H1 (cell line): ENCODE results near the gene SREK1IP1. TPM values are rescaled to one million over a fixed set of nuclear protein-coding genes. Genes with fewer than 3 reads are reported as not detected.

Source experiments
- CTCF ChIA-PET: fragments of 300-600 bp; sonication (Branson Sonifier 250); formaldehyde crosslinking; loops from one replicate; lab custom pipeline; 2021; ENCODE audit not compliant: partially characterized antibody; lab: Charles Lee
- POLR2A ChIA-PET: fragments of 300-600 bp; sonication (Branson Sonifier 250); formaldehyde crosslinking; loops from one replicate; lab custom pipeline; 2021; ENCODE audit warnings: inconsistent platforms; ENCODE audit not compliant: partially characterized antibody; lab: Charles Lee
- DNase-seq, 2 experiments: peaks; one replicate each; pipeline versions ENCODE4 v3.0.0 to v3.0.0-alpha.2; 2010 to 2022; ENCODE audit warnings: low spot score in 2 of 2, low read depth in 1 of 2, mixed read lengths in 1 of 2
- FAIRE-seq: peaks from 2 replicates; lab custom pipeline; 2011; peaks lifted over from hg19 to GRCh38; lab: Jason Lieb, UNC
- H2AFZ ChIP-seq: 2 replicates; pipeline ENCODE4 v1.8.1; 2012; ENCODE audit warnings: low read length, inconsistent platforms
- H2AK5ac ChIP-seq: 2 replicates; pipeline ENCODE4 v1.6.1; 2013; ENCODE audit warnings: low read depth, low read length
- H2BK120ac ChIP-seq: replicated peaks from 2 replicates; pipeline ENCODE3; 2013; ENCODE audit warnings: low read depth, low read length, inconsistent platforms
- H2BK12ac ChIP-seq: 2 replicates; pipeline ENCODE4 v1.6.1; 2013; ENCODE audit warnings: low read depth, low read length
- H2BK15ac ChIP-seq: 2 replicates; pipeline ENCODE4 v1.6.1; 2013; ENCODE audit warnings: low read length
- H2BK20ac ChIP-seq: 2 replicates; pipeline ENCODE4 v1.6.1; 2013; ENCODE audit warnings: low read length
- H2BK5ac ChIP-seq: 2 replicates; pipeline ENCODE4 v1.6.1; 2013; ENCODE audit warnings: low read depth, low read length
- H3K14ac ChIP-seq: 2 replicates; pipeline ENCODE4 v1.6.1; 2013; ENCODE audit warnings: inconsistent platforms; ENCODE audit not compliant: insufficient read length
- H3K18ac ChIP-seq: 2 replicates; pipeline ENCODE4 v1.6.1; 2013; ENCODE audit warnings: low read length; ENCODE audit errors: extremely low read depth
- H3K23ac ChIP-seq: 2 replicates; pipeline ENCODE4 v1.6.1; 2013; ENCODE audit warnings: inconsistent platforms; ENCODE audit not compliant: insufficient read length
- H3K23me2 ChIP-seq: 2 replicates; pipeline ENCODE4 v1.6.1; 2013; ENCODE audit warnings: low read depth, low read length
- H3K27ac ChIP-seq: 2 replicates; pipeline ENCODE4 v1.6.1; 2011; ENCODE audit warnings: low read depth, low read length, inconsistent platforms
- H3K27me3 ChIP-seq, 4 experiments: replicated peaks in 1 of 4; 1 replicate in 1 of 4; 2 replicates in 3 of 4; pipeline versions ENCODE4 v1.6.1 to v1.8.1; 2011 to 2013; ENCODE audit warnings: low read length in 3 of 4, mild to moderate bottlenecking in 3 of 4, inconsistent platforms in 2 of 4, mixed read lengths in 2 of 4, moderate library complexity in 1 of 4; ENCODE audit not compliant: control insufficient read depth in 3 of 4, insufficient read depth in 3 of 4; ENCODE audit errors: extremely low read depth in 1 of 4
- H3K36me3 ChIP-seq, 4 experiments: 2 replicates each; pipeline versions ENCODE4 v1.6.1 to v1.8.1; 2011 to 2013; ENCODE audit warnings: mild to moderate bottlenecking in 4 of 4, low read length in 3 of 4, moderate library complexity in 2 of 4, control low read depth in 1 of 4, inconsistent platforms in 1 of 4; ENCODE audit not compliant: insufficient read depth in 4 of 4, control insufficient read depth in 2 of 4
- H3K4ac ChIP-seq: replicated peaks from 2 replicates; pipeline ENCODE3; 2013; ENCODE audit warnings: low read length, low read depth, mixed read lengths, inconsistent platforms; ENCODE audit not compliant: insufficient read length
- H3K4me1 ChIP-seq, 4 experiments: replicated peaks in 1 of 4; 1 replicate in 1 of 4; 2 replicates in 3 of 4; pipeline versions ENCODE4 v1.6.1 to v1.8.1; 2011 to 2013; ENCODE audit warnings: low read length in 3 of 4, inconsistent platforms in 2 of 4, mixed read lengths in 1 of 4; ENCODE audit not compliant: insufficient read depth in 4 of 4, control insufficient read depth in 3 of 4
- H3K4me2 ChIP-seq, 2 experiments: 2 replicates each; pipeline versions ENCODE4 v1.6.1 to v1.8.1; 2011 to 2013; ENCODE audit warnings: low read depth in 2 of 2, low read length in 2 of 2, control low read depth in 1 of 2, inconsistent platforms in 1 of 2, mild to moderate bottlenecking in 1 of 2; ENCODE audit not compliant: insufficient read depth in 1 of 2
- H3K4me3 ChIP-seq, 4 experiments: fragments of 200-600, 300-600 bp in 1 of 4; sonication (generic), shearing (Covaris generic), sonication (Bioruptor Twin) in 1 of 4; 2 replicates each; pipeline versions ENCODE4 v1.5.1 to v1.8.1; 2011 to 2016; ENCODE audit warnings: low read length in 4 of 4, low read depth in 3 of 4, control low read depth in 2 of 4, inconsistent platforms in 2 of 4, mild to moderate bottlenecking in 2 of 4, mixed read lengths in 1 of 4, moderate library complexity in 1 of 4; ENCODE audit not compliant: insufficient read depth in 2 of 4; ENCODE audit errors: extremely low read depth in 1 of 4
- H3K56ac ChIP-seq: replicated peaks from 2 replicates; pipeline ENCODE3; 2013; ENCODE audit warnings: low read depth, mild to moderate bottlenecking, mixed read lengths, low read length, inconsistent platforms; ENCODE audit not compliant: insufficient read length
- H3K79me1 ChIP-seq: 2 replicates; pipeline ENCODE4 v1.6.1; 2013; ENCODE audit warnings: low read depth, low read length, control low read depth
- H3K79me2 ChIP-seq, 2 experiments: 2 replicates each; pipeline versions ENCODE4 v1.6.1 to v1.8.1; 2012 to 2013; ENCODE audit warnings: low read length in 2 of 2, mild to moderate bottlenecking in 2 of 2, inconsistent platforms in 1 of 2; ENCODE audit not compliant: insufficient read depth in 2 of 2, control insufficient read depth in 1 of 2
- H3K9ac ChIP-seq, 4 experiments: replicated peaks in 1 of 4; 1 replicate in 1 of 4; 2 replicates in 3 of 4; pipeline versions ENCODE4 v1.6.1 to v1.8.1; 2011 to 2013; ENCODE audit warnings: low read depth in 3 of 4, low read length in 3 of 4, control low read depth in 2 of 4, mild to moderate bottlenecking in 2 of 4, moderate library complexity in 2 of 4, inconsistent platforms in 1 of 4; ENCODE audit errors: extremely low read depth in 1 of 4
- H3K9me3 ChIP-seq, 2 experiments: 2 replicates each; pipeline versions ENCODE4 v1.6.1 to v1.8.1; 2012 to 2013; ENCODE audit warnings: mild to moderate bottlenecking in 2 of 2, moderate library complexity in 2 of 2, control low read depth in 1 of 2, inconsistent platforms in 1 of 2, low read depth in 1 of 2, low read length in 1 of 2, mixed read lengths in 1 of 2; ENCODE audit not compliant: insufficient read depth in 2 of 2
- H4K20me1 ChIP-seq, 2 experiments: replicated peaks in 1 of 2; 2 replicates each; pipeline versions ENCODE3 to v1.8.1; 2011 to 2013; ENCODE audit warnings: inconsistent platforms in 2 of 2, low read length in 2 of 2, mild to moderate bottlenecking in 1 of 2; ENCODE audit not compliant: insufficient read depth in 2 of 2, control insufficient read depth in 1 of 2
- H4K5ac ChIP-seq: 2 replicates; pipeline ENCODE4 v1.6.1; 2013; ENCODE audit warnings: low read length, low read depth, mixed read lengths, inconsistent platforms; ENCODE audit not compliant: insufficient read length
- H4K8ac ChIP-seq: 2 replicates; pipeline ENCODE4 v1.8.0; 2013; ENCODE audit warnings: mild to moderate bottlenecking, moderate library complexity, low read length, inconsistent platforms; ENCODE audit not compliant: insufficient read depth; ENCODE audit errors: extremely low read depth
- H4K91ac ChIP-seq: replicated peaks from 2 replicates; pipeline ENCODE3; 2013; ENCODE audit warnings: low read length, mixed read lengths, inconsistent platforms; ENCODE audit not compliant: insufficient read length
- JUND ChIP-seq: IDR thresholded peaks from 2 replicates; pipeline ENCODE4 v1.6.1; 2011; ENCODE audit warnings: mild to moderate bottlenecking, improper control_type of control experiment, low read length
- KDM4A ChIP-seq: IDR thresholded peaks from one replicate; pipeline ENCODE4 v1.7.1; 2012; ENCODE audit warnings: low read depth, mild to moderate bottlenecking, moderate library complexity, low read length, inconsistent platforms; ENCODE audit not compliant: severe bottlenecking
- MAX ChIP-seq: IDR thresholded peaks from 2 replicates; pipeline ENCODE4 v1.6.1; 2012; ENCODE audit warnings: inconsistent platforms
- RFX5 ChIP-seq: IDR thresholded peaks from 2 replicates; pipeline ENCODE4 v1.6.1; 2011; ENCODE audit warnings: low read depth, low read length, improper control_type of control experiment, borderline replicate concordance
- SIRT6 ChIP-seq: IDR thresholded peaks from one replicate; pipeline ENCODE4 v1.7.1; 2012; ENCODE audit warnings: low read length, inconsistent platforms
- SUZ12 ChIP-seq: fragments of 200-600 bp; sonication (generic); IDR thresholded peaks from 2 replicates; pipeline ENCODE4 v1.6.1; 2012; ENCODE audit warnings: mild to moderate bottlenecking, inconsistent platforms, low read length, moderate library complexity, mixed read lengths
- USF2 ChIP-seq: IDR thresholded peaks from 2 replicates; pipeline ENCODE4 v1.6.1; 2011; ENCODE audit warnings: low read length, improper control_type of control experiment
- ZNF274 ChIP-seq: IDR thresholded peaks from 2 replicates; pipeline ENCODE4 v1.7.0; 2012; ENCODE audit warnings: low read length, borderline replicate concordance; ENCODE audit errors: extremely low read depth
- WGBS, 2 experiments: shearing (Covaris generic) in 1 of 2; methylation state at CpG; one replicate each; pipeline versions ENCODE4 v1.1.6 to v1.1.7; 2013 to 2015; ENCODE audit warnings: low lambda C conversion rate in 2 of 2, mixed read lengths in 2 of 2, inconsistent platforms in 1 of 2, low coverage in 1 of 2, missing lambda C conversion rate in 1 of 2; ENCODE audit not compliant: insufficient replicate concordance in 2 of 2, insufficient coverage in 1 of 2, insufficient read length in 1 of 2; ENCODE audit errors: extremely low coverage in 1 of 2, missing lambda C conversion rate in 1 of 2; 5-methylcytosine and 5-hydroxymethylcytosine counted together
- polyA plus RNA-seq, 7 experiments: library from polyadenylated mRNA; depleted of rRNA in 3 of 7; stranded (reverse) in 5 of 7; unstranded in 2 of 7; fragments of >200 nt in 5 of 7; fragments of 200-250 nt in 2 of 7; gene quantifications; 1 replicate in 5 of 7; 2 replicates in 1 of 7; 4 replicates in 1 of 7; pipeline versions ENCODE4 v1.2.1 to v1.2.3, GENCODE V29; 2011 to 2013; ENCODE audit warnings: missing spikeins in 2 of 7, mixed read lengths in 2 of 7
- total RNA-seq: library from RNA; stranded (reverse); fragmentation: NEBNext Ultra II Directional; extraction: Animal tissue kit (Norgen Biotek cat#: 25700); gene quantifications from 2 replicates; pipeline ENCODE4 v1.2.1, GENCODE V29; 2021

The SREK1IP1 gene
- total and polyA plus RNA-seq, 2 of the 8 experiments (the other 6 are each of a cell fraction or from before 2014, with no cell fraction given) = 6.2 to 39.0 TPM

- no peak overlapping the region for H2AFZ ChIP-seq
- H3K27ac ChIP-seq = no peak overlapping the region
- peaks cover 6 to 55% of the 10 kb centered on the region in 2 experiments; a peak in 3 of 4 replicates for H3K79me2 ChIP-seq
- WGBS, 2 experiments = 96% methylated on average over 1 of the region's 1 CpG; no CpG with 5 or more reads in 1 of the 2 experiments
- H3K56ac ChIP-seq = no peak overlapping the region
- DNase-seq (no peak), FAIRE-seq (no peak)
- H3K23me2 ChIP-seq = no peaks in the 10 kb centered on the region
- no peak overlapping the region for H2AK5ac ChIP-seq
- no peak overlapping the region for H2BK20ac ChIP-seq
- no peak overlapping the region for H3K18ac ChIP-seq
- no peak overlapping the region for H4K5ac ChIP-seq
- no peak overlapping the region for H3K4ac ChIP-seq
- H3K4me2 ChIP-seq = no peak overlapping the region
- peak overlapping the region in 1 of 4 experiments; percentile 8; a peak in 1 of 7 replicates for H3K9ac ChIP-seq
- H2BK12ac ChIP-seq = no peak overlapping the region
- H3K14ac ChIP-seq = no peak overlapping the region
- no peaks in the 10 kb centered on the region for H3K4me1 ChIP-seq
- no peak overlapping the region for H4K91ac ChIP-seq
- H2BK15ac ChIP-seq = no peak overlapping the region
- no peak overlapping the region for H3K23ac ChIP-seq
- H4K20me1 ChIP-seq = no peaks in the 10 kb centered on the region
- H4K8ac ChIP-seq = no peak overlapping the region
- no peaks in the 10 kb centered on the region for H3K27me3 ChIP-seq
- ChIA-PET POLR2A (no interaction called here), CTCF (interaction anchor here (0.6 to 2.5 kb wide), 5 partner anchors 10 to 138 kb away, joined by 3 to 12 read pairs (median 8); no protein-coding TSS in a partner anchor)
- H2BK5ac ChIP-seq = no peak overlapping the region
- H3K4me3 ChIP-seq = no peak overlapping the region
- H2BK120ac ChIP-seq = no peak overlapping the region
- H3K9me3 ChIP-seq = no peaks in the 10 kb centered on the region
- peaks cover 0 to 6% (median 3%) of the 10 kb centered on the region in 4 experiments; a peak in 5 of 8 replicates for H3K36me3 ChIP-seq
- H3K79me1 ChIP-seq = peaks cover 2% of the 10 kb centered on the region; the same call in 1 of the 2 replicates
- no peak for TF ChIP-seq KDM4A
- no peak for TF ChIP-seq ZNF274
- no peak for TF ChIP-seq MAX
- TF ChIP-seq USF2 = no peak
- no peak for TF ChIP-seq RFX5
- TF ChIP-seq JUND = no peak
- TF ChIP-seq SIRT6 = no peak
- no peak for TF ChIP-seq SUZ12
Measured at GRCh38 chr5:64773533-64773932, 5.0 kb upstream of the SREK1IP1 start.
